HL-60/S4 (cell line): ENCODE measurements around the gene ATP10A.

Experiments
- in situ Hi-C: fragments of 300-500 bp; cut with MboI; formaldehyde crosslinking; loops from 2 replicates; pipeline ENCODE4 v1.14.3; 2022; ENCODE audit warnings: low sequenced_read_pairs

The ATP10A gene

GRCh38 chr15:25863111-25863967, at the start of gene ATP10A:
ATP10A (minus strand) TSS chr15:25863327; CDS start chr15:25863096, 231 bp downstream.
- in situ Hi-C loops: no loop called here

- in situ Hi-C loops: no loop called here
These were observed 48.9 kb upstream of the ATP10A start for GRCh38 chr15:25912035-25912434.

GRCh38 chr15:25910832-25911231, 47.7 kb upstream of the ATP10A start:
- in situ Hi-C loops: no loop called here

GRCh38 chr15:25909806-25910205, 46.7 kb upstream of the ATP10A start:
- in situ Hi-C loops: no loop called here

- in situ Hi-C loops: no loop called here
These were observed 46.2 kb upstream of the ATP10A start for GRCh38 chr15:25909325-25909724.

GRCh38 chr15:25905140-25905539, 42.0 kb upstream of the ATP10A start:
- in situ Hi-C loops: no loop called here

GRCh38 chr15:25903024-25903581, 40.0 kb upstream of the ATP10A start:
- in situ Hi-C loops: no loop called here

GRCh38 chr15:25901811-25902605, 38.9 kb upstream of the ATP10A start:
- in situ Hi-C loops: no loop called here

- in situ Hi-C loops: no loop called here
These were observed 37.8 kb upstream of the ATP10A start for GRCh38 chr15:25900901-25901300.

GRCh38 chr15:25900431-25900830, 37.3 kb upstream of the ATP10A start:
- in situ Hi-C loops: no loop called here

- in situ Hi-C loops: no loop called here
These were observed 36.7 kb upstream of the ATP10A start for GRCh38 chr15:25899870-25900269.

- in situ Hi-C loops: no loop called here
These were observed 34.5 kb upstream of the ATP10A start for GRCh38 chr15:25897658-25898057.

- in situ Hi-C loops: no loop called here
These were observed 31.3 kb upstream of the ATP10A start for GRCh38 chr15:25894371-25894902.

GRCh38 chr15:25893596-25893995, 30.5 kb upstream of the ATP10A start:
- in situ Hi-C loops: no loop called here

- in situ Hi-C loops: no loop called here
These were observed 29.0 kb upstream of the ATP10A start for GRCh38 chr15:25892126-25892525.

- in situ Hi-C loops: no loop called here
These were observed 28.0 kb upstream of the ATP10A start for GRCh38 chr15:25891081-25891480.

GRCh38 chr15:25890529-25890928, 27.4 kb upstream of the ATP10A start:
- in situ Hi-C loops: no loop called here

GRCh38 chr15:25887870-25888269, 24.7 kb upstream of the ATP10A start:
- in situ Hi-C loops: no loop called here

- in situ Hi-C loops: no loop called here
These were observed 23.5 kb upstream of the ATP10A start for GRCh38 chr15:25886498-25887140.

- in situ Hi-C loops: no loop called here
These were observed 21.2 kb upstream of the ATP10A start for GRCh38 chr15:25884370-25884769.
